HUES6 (cell line): ENCODE measurements around the gene PLD1.
"Not testable (repeated sequence)": the region's sequence is repeated elsewhere in the genome, so short reads cannot be mapped to it uniquely, and the experiment has no call there.

Experiments used
- H3K27ac ChIP-seq: 2 replicates; pipeline ENCODE4 v1.7.0; 2013; ENCODE audit warnings: low read depth, mild to moderate bottlenecking, low read length, inconsistent platforms
- H3K27me3 ChIP-seq: 2 replicates; pipeline ENCODE4 v1.6.1; 2013; ENCODE audit warnings: low read length; ENCODE audit not compliant: control insufficient read depth, insufficient read depth
- H3K36me3 ChIP-seq: 2 replicates; pipeline ENCODE4 v1.6.1; 2013; ENCODE audit warnings: low read length; ENCODE audit not compliant: control insufficient read depth, insufficient read depth
- H3K4me1 ChIP-seq: 2 replicates; pipeline ENCODE4 v1.6.1; 2013; ENCODE audit warnings: low read length; ENCODE audit not compliant: control insufficient read depth, insufficient read depth
- H3K4me3 ChIP-seq: 2 replicates; pipeline ENCODE4 v1.5.1; 2013; ENCODE audit warnings: low read depth, low read length
- H3K9ac ChIP-seq: one replicate; pipeline ENCODE4 v1.6.1; 2013; ENCODE audit warnings: mild to moderate bottlenecking, low read length
- H3K9me3 ChIP-seq: 2 replicates; pipeline ENCODE4 v1.6.1; 2013; ENCODE audit warnings: low read depth, low read length; ENCODE audit not compliant: control insufficient read depth, insufficient read depth

PLD1 gene

DNA sequence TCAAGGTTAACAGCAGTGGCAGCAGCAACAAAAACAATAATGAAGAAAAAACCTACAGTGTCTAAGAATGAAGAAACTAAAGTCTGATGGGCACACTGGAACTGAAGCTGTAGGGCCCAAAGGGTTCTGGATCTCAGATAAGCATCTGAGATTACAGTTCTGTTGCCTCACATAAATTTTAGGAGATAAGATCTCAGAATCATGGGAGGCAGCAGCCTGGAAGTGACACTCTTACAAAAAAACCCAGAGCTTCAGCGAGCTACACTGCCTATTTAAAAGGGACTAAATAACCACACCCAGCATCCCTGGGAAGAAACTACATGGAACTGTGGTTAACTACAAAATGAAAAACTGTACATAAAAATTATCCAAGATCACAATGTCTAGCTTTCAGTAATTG is 61.2 kb downstream of the PLD1 start:
- Histone ChIP-seq H3K27me3 (no peaks in the 10 kb centered on the region), H3K4me3 (no peak overlapping the region), H3K9ac (no peak overlapping the region), H3K27ac (no peak overlapping the region), H3K36me3 (0 out of 2 replicates have a peak, but pooled peaks cover 2% of the 10 kb centered on the region), H3K4me1 (peaks cover 11% of the 10 kb centered on the region), H3K9me3 (peaks cover 13% of the 10 kb centered on the region)

DNA sequence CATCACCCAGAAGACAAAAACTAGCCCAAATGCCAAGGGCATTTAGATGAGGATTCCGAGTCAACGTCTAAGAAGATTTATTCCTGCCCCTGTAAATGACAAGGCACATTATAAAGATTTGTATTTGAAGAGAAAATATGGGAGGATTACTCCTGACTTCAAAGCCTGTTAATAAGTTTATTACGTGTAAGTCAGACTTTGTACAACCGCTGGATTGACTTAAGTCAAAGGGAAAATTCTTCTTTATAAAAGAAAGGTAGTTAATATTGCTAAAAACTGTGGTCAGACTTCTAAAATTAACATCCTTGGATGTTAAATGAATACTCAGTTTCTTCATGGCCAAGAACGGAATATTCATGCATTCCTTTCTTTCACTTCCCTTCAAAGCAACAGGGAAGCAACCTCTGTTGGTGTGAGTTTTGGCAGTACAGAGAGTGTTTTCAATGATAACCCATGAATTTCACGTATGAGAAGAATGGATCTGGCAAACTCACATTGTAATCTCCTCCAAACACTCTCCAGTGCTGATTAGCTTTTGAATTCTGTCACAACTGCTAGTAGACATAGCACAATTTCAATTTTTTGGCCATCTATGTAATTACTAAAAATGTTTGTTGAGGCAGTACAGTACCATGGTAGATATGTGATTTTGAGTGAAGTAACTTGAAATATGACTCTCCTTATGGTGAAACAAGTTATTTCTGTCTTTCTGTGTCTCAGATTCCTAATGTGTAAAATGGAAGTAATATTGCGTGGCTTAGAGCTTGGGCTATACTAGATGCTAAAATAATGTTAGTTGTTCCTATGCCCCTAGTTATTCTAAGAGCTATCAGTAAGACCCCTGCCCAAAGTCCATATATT is 62.0 kb downstream of the PLD1 start:
- no peaks in the 10 kb centered on the region for H3K27me3 ChIP-seq
- H3K9ac ChIP-seq, result no peak overlapping the region
- 0 out of 2 replicates have a peak, but pooled peaks cover 2% of the 10 kb centered on the region for H3K36me3 ChIP-seq
- peaks cover 11% of the 10 kb centered on the region for H3K4me1 ChIP-seq
- no peak overlapping the region for H3K27ac ChIP-seq
- H3K4me3 ChIP-seq, result no peak overlapping the region
- H3K9me3 ChIP-seq, result peaks cover 13% of the 10 kb centered on the region

DNA sequence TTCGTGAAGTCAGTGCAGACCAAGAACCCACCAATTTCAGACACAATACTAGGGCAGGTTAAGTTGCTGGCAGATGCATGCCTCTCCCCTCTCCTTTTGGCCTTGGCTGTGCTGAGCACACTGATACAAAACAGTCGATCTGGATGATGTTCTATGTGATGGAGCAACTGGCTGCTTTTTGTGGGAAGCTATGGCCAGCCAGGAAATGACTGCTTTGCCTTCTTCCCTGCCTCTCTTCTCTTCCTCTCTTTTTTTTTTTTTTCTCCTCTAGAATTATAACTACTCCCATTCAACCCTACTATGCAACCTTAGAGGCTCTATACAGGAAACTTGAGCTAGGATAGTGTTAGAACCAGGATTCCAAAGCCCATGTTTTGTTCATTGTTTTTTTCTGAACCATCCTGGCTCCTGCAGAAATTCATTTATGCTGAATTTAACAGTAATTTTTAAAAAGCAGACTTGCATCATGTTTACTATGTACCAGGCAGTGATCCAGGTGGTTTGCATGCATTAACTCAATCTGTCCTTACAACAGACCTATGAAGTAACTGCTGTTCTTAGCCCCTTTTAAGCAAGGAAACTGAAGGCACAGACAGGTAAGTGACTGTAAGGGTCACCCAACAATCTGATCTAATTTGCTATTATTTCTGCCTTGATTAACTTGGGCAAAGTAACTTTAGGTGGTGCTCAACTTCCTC is 62.9 kb downstream of the PLD1 start:
- Histone ChIP-seq H3K27me3 (no peaks in the 10 kb centered on the region), H3K9ac (no peak overlapping the region), H3K27ac (no peak overlapping the region), H3K9me3 (peaks cover 13% of the 10 kb centered on the region), H3K4me3 (no peak overlapping the region), H3K36me3 (0 out of 2 replicates have a peak, but pooled peaks cover 2% of the 10 kb centered on the region), H3K4me1 (peaks cover 11% of the 10 kb centered on the region)

DNA sequence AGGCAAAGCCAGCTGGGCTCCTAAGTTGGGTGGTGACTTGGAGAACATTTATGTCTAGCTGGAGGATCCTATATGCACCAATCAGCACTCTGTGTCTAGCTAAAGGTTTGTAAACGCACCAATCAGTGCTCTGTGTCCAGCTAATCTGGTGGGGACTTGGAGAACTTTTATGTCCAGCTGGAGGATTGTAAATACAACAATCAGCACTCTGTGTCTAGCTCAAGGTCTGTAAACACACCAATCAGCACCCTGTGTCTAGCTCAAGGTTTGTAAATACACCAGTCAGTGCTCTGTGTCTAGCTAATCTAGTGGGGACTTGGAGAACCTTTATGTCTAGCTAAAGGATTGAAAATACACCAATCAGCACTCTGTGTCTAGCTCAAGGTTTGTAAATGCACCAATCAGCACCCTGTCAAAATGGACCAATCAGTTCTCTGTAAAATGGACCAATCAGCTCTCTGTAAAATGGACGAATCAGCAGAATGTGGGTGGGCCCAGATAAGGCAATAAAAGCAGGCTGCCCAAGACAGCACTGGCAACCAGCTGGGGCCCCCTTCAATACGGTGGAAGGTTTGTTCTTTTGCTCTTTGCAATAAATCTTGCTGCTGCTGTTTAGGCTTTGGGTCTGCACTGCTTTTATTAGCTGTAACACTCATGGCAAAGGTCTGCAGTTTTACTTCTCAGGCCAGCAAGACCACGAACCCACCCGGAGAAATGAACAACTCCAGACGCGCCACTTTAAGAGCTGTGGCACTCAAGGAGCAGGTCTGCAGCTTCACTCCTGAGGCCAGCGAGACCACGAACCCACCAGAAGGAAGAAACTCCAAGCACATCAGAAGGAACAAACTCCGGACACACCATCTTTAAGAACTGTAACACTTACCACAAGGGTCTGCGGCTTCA is 63.7 kb downstream of the PLD1 start:
- H3K4me3 ChIP-seq, H3K27ac ChIP-seq, H3K27me3 ChIP-seq, H3K36me3 ChIP-seq, H3K9ac ChIP-seq: not testable (repeated sequence)
- Histone ChIP-seq H3K9me3 (peaks cover 13% of the 10 kb centered on the region), H3K4me1 (peaks cover 11% of the 10 kb centered on the region)

DNA sequence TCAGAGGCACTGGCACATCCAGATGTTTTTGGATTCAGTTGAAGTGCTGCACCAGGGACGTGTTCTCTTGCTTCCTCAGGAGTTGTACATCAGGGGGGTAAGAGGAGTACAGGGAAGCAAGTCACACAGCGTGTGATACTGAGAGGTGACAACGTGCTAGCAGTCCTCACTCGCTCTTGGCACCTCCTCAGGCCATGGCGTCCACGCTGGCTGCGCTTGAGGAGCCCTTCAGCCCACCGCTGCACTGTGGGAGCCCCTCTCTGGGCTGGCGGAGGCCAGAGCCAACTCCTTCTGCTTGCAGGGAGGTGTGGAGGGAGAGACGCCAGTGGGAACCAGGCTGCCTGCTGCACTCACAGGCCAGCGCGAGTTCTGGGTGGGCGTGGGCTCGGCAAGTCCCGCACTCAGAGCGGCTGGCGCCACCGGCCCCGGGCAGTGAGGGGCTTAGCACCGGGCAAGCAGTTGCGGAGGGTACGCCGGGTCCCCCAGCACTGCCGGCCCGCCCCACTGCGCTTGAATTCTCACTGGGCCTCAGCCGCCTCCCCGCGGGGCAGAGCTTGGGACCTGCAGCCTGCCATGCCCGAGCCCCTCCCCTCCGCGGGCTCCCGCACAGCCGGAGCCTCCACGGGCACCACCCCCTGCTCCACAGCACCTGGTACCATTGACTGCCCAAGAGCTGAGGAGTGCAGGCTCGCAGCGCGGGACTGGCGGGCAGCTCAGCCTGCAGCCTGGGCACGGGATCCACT is 64.5 kb downstream of the PLD1 start:
- Histone ChIP-seq H3K27me3 (no peaks in the 10 kb centered on the region), H3K9ac (no peak overlapping the region), H3K9me3 (peaks cover 13% of the 10 kb centered on the region), H3K27ac (no peak overlapping the region), H3K4me1 (peaks cover 11% of the 10 kb centered on the region), H3K4me3 (no peak overlapping the region), H3K36me3 (0 out of 2 replicates have a peak, but pooled peaks cover 2% of the 10 kb centered on the region)

DNA sequence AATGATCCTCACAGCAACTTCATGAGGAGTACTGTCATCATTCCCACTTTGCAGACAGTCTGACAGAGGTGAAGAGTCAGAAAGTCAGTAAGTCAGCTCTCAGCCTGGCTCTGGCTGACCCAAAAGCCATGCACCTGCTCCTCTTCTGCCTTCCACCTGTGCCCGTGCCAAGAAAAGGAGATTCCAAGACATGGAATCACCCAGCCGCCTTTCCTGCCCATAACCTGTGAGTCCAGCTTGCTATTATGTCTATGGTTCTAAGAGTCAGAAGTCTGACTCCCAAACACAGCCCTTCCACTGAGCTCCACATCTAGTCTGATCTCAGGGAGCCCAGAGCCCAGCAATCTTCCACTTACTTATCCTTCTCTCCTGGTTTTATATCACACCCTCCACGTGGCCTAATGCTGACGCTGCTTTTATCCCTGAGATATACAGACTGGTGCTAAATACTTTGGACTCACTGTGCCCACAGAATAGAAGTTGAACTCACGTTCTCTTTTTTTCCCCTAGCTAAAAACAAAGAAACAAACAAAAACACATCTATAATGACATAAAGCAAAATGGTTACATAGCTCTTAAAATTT is 66.0 kb downstream of the PLD1 start:
- Histone ChIP-seq H3K27ac (no peak overlapping the region), H3K4me1 (peaks cover 11% of the 10 kb centered on the region)

DNA sequence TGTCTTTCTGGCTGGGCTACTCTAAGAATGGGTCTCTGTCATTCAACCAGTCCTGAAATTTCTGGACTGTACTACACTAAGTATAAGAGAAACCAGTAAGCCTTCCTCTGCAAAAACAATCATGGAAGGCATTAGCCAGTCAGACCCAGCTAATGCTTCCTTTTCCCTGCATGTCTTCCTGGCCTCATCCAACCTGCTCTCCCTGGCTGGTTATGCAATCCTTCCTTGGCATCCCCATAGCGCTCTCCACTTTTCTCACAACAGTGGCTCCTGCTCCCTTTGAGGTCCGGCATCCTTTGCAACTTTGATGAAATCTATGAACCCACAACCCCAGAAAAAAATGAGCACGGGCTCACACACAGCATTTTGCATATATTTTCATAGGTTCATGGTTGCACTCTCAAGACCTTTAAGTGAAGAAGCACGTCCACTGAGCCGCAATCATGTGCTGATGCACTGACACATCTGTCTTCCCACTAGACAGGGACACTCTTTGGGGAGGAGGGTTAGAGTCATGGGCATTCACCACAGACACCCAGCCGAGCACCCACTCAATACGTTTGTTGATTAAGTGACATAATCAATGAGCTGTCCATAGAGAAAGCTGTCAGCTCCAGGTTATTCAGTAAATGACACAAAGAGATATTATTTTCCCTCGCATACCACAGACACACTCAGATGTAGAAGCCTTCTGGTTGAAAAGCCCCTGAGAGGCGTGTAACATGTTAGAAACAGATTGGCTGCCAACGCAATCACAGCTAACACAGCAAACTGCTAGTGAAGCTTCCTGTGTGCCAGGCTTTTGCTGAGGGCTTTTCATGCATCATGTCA is 66.7 kb downstream of the PLD1 start:
- Histone ChIP-seq H3K4me3 (no peak overlapping the region), H3K27ac (no peak overlapping the region), H3K27me3 (no peaks in the 10 kb centered on the region), H3K9me3 (peaks cover 13% of the 10 kb centered on the region), H3K36me3 (0 out of 2 replicates have a peak, but pooled peaks cover 2% of the 10 kb centered on the region), H3K4me1 (peaks cover 10% of the 10 kb centered on the region), H3K9ac (no peak overlapping the region)

More for the DNA sequence above, 66.0 kb downstream of the PLD1 start:
- Histone ChIP-seq H3K4me3 (no peak overlapping the region), H3K9ac (no peak overlapping the region), H3K27me3 (no peaks in the 10 kb centered on the region), H3K36me3 (0 out of 2 replicates have a peak, but pooled peaks cover 2% of the 10 kb centered on the region), H3K9me3 (peaks cover 13% of the 10 kb centered on the region)

DNA sequence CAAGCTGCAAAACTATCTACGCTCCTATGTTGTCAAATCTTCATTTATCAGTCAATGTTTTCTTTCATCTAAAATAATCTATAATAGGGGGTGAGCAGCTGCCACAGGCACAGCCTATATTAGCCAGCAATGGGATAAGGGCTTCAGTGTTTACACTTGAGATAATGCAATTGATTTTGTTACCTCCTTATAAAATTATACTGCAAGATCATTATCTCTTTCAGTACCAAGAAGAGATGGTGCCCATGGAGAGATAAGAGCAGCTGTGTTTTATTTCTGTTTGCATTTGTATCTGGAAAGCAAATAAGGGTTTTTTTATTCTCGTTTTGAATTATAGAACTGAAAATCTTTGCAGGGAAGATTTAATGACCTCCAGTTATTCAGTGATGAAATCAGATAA is 68.9 kb downstream of the PLD1 start:
- Histone ChIP-seq H3K27me3 (no peaks in the 10 kb centered on the region), H3K27ac (no peak overlapping the region), H3K4me3 (no peak overlapping the region), H3K4me1 (peaks cover 4% of the 10 kb centered on the region; the same call in 1 of the 2 replicates), H3K9me3 (peaks cover 12% of the 10 kb centered on the region), H3K9ac (no peak overlapping the region), H3K36me3 (0 out of 2 replicates have a peak, but pooled peaks cover 2% of the 10 kb centered on the region)

DNA sequence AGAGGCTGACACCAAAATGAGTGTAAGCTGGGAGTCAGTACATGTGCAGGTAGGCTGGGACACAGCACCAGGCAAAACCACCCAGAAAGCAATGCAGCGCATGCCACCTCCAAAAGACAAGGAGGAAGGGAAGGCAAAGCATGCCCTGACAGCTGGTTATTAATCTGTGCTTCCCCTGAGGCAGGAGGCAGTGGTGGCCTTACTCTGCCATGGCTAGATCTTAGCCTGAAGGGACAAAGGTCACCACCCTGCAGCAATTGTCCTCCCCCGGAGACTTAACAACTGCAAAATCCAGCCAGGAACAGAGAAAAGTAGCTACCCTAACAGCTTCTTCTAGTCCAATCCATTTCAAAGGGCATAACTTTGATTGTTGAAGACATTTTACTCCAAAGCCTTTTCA is 73.7 kb downstream of the PLD1 start:
- H3K4me3 ChIP-seq, result no peak overlapping the region
- no peaks in the 10 kb centered on the region for H3K27me3 ChIP-seq
- peaks cover 7% of the 10 kb centered on the region; the same call in 1 of the 2 replicates for H3K4me1 ChIP-seq
- no peak overlapping the region for H3K9ac ChIP-seq
- H3K9me3 ChIP-seq, result no peaks in the 10 kb centered on the region
- H3K36me3 ChIP-seq, result no peaks in the 10 kb centered on the region
- no peak overlapping the region for H3K27ac ChIP-seq
